Measurements from ENCODE around the gene NCAM1. TPM values are rescaled to one million over a fixed set of nuclear protein-coding genes. Genes with fewer than 3 reads are reported as not detected.

Gene NCAM1
- total RNA-seq, 1 donor from 2014 or later: 27.3 TPM

DNA sequence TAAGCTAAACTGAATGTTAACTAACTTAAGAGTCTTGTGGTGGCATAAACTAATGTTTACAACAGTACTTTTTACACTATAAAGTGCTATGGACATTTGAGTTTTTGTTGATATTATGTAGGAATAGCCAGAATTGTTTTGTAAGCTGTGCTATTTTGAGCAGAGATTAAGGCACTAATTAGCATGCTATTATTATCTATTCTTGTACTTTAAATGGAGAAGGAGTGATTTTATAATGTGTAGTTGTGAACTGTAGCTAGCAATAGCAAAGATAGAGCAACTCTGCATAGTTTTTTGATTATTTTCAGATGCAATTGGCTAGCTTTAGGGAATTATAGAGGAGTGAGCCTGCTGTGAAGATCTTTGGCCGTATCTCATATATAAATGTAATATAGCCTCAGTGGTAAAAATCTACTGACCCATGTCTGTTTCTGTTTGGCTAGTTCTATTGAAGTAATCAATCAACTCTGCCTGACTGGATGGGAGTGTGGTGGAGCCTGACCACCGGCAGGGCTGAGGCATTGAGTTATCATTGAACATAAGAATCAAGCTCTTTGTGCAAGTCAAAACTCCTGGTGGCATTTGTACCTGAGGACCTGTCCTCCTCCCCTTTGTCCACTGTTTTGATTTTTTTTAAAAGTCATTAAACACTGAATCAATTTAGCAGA is 34.3 kb downstream of the NCAM1 start:
- Mint-ChIP-seq H3K36me3 (ENCODE audit: insufficient read depth) (no peaks in the 10 kb centered on the region), H3K4me3 (ENCODE audit: low read depth) (no peak overlapping the region), H3K9me3 (ENCODE audit: low read depth) (peaks cover 5% of the 10 kb centered on the region), H3K4me1 (ENCODE audit: low read depth) (peaks cover 9% of the 10 kb centered on the region), H3K27ac (no peak overlapping the region), H3K27me3 (no peaks in the 10 kb centered on the region)
- TF ChIP-seq, protein P1, sequence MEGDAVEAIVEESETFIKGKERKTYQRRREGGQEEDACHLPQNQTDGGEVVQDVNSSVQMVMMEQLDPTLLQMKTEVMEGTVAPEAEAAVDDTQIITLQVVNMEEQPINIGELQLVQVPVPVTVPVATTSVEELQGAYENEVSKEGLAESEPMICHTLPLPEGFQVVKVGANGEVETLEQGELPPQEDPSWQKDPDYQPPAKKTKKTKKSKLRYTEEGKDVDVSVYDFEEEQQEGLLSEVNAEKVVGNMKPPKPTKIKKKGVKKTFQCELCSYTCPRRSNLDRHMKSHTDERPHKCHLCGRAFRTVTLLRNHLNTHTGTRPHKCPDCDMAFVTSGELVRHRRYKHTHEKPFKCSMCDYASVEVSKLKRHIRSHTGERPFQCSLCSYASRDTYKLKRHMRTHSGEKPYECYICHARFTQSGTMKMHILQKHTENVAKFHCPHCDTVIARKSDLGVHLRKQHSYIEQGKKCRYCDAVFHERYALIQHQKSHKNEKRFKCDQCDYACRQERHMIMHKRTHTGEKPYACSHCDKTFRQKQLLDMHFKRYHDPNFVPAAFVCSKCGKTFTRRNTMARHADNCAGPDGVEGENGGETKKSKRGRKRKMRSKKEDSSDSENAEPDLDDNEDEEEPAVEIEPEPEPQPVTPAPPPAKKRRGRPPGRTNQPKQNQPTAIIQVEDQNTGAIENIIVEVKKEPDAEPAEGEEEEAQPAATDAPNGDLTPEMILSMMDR (IDR thresholded peaks at IDR 0.05; ENCODE audit: unreplicated experiment): no peak
- no peak for DNase-seq (ENCODE audit: low spot score, unreplicated experiment)

DNA sequence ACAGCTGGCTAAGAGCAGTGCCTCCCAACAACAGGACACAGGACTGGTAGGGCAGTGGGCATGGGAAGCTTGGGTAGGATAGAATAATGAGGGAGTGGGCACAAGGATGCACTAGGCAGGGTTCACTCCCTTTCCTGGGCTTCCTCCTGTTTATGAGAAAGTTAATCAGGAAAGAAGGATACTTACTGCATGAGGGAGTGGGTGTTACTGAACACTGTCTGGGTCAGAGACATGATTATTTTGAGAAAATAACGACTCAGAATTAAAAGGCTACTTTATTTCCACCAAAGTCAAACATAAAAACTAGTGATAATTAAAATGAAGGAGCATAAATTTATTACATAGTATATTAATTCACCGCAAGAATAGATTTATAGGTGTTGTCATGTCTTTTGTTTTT is 35.8 kb downstream of the NCAM1 start:
- no peak overlapping the region for H3K4me3 Mint-ChIP-seq (ENCODE audit: low read depth)
- no peak overlapping the region for H3K27ac Mint-ChIP-seq
- H3K27me3 Mint-ChIP-seq: no peaks in the 10 kb centered on the region
- H3K36me3 Mint-ChIP-seq (ENCODE audit: insufficient read depth): no peaks in the 10 kb centered on the region
- H3K4me1 Mint-ChIP-seq (ENCODE audit: low read depth): peaks cover 7% of the 10 kb centered on the region
- H3K9me3 Mint-ChIP-seq (ENCODE audit: low read depth): peaks cover 5% of the 10 kb centered on the region
- TF ChIP-seq, protein P1 (IDR thresholded peaks at IDR 0.05; ENCODE audit: unreplicated experiment): no peak
- no peak for DNase-seq (ENCODE audit: low spot score, unreplicated experiment)

DNA sequence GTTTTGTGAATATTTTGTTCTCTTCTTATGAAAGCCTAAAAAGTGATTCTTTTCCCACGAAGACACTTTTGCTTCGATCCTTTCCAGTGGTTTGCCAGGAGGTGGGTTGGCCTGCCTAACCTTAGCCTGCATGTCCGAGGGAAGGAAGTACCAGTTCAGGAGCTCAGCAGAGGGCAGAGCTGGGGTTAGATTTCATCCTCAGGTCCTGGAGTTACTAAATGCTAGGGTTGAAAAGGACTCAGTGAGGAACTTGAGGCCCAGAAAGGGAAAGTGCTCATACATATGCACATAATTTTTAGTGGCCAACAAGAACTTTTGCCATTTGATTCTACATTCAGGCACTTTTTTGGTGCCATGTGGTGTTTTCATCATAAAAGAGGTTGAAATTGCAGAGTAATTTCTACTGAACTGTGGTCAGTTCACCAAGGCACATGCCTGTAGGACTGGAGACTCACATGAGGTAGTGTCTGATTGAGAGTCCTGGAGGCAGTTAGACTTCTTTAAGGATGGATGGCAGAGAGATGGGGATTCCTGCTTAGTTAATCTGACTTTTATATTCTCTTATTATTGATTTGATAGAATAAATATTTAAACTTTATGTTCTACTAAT is 36.7 kb downstream of the NCAM1 start:
- Mint-ChIP-seq H3K9me3 (ENCODE audit: low read depth) (peaks cover 3% of the 10 kb centered on the region), H3K36me3 (ENCODE audit: insufficient read depth) (no peaks in the 10 kb centered on the region), H3K4me3 (ENCODE audit: low read depth) (no peak overlapping the region), H3K27ac (no peak overlapping the region), H3K4me1 (ENCODE audit: low read depth) (peaks cover 7% of the 10 kb centered on the region), H3K27me3 (no peaks in the 10 kb centered on the region)
- TF ChIP-seq, protein P1 (IDR thresholded peaks at IDR 0.05; ENCODE audit: unreplicated experiment): no peak
- no peak for DNase-seq (ENCODE audit: low spot score, unreplicated experiment)

DNA sequence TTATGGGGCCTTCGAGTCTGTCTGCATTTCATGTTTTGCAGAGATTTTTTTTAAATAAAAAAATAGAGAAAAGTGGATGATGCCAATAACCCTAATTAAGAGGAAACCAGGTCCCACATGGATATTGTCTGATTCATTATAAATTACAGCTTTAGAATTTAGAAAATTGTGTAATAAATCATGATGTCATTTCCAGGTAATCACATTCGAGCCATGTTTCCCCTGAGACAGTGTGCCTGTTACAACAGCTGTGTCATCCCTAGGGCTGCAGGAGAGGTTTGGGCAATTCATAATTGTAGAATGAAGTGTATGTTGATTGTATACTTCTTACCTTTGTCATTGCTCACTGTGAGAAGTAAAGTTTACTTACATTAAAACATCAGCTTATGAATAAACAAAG is 38.3 kb downstream of the NCAM1 start:
- no peak overlapping the region for H3K27ac Mint-ChIP-seq
- DNase-seq (ENCODE audit: low spot score, unreplicated experiment): no peak
- peaks cover 5% of the 10 kb centered on the region for H3K27me3 Mint-ChIP-seq
- H3K4me1 Mint-ChIP-seq (ENCODE audit: low read depth): peaks cover 7% of the 10 kb centered on the region
- no peak overlapping the region for H3K4me3 Mint-ChIP-seq (ENCODE audit: low read depth)
- H3K36me3 Mint-ChIP-seq (ENCODE audit: insufficient read depth): no peaks in the 10 kb centered on the region
- no peaks in the 10 kb centered on the region for H3K9me3 Mint-ChIP-seq (ENCODE audit: low read depth)
- TF ChIP-seq, protein P1 (IDR thresholded peaks at IDR 0.05; ENCODE audit: unreplicated experiment): no peak

DNA sequence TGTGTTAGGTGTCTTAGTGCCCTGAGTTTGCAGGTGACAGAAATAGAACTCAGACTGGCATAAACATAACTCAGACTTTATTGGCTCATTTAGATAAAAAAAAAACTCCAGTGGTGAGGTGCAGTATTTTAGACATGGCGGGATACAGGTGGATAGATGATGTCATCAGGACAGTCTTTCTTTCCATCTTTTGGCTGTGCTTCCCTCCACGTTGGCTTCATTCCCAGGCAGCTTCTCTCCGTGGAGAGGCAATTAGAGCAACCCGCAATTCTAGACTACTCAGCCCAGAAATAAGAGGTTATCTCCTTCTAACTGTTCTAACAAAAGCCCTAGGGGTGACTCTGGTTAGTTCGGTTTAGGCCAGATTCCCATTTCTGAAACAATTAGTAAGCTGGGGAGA is 40.5 kb downstream of the NCAM1 start:
- Mint-ChIP-seq H3K4me3 (ENCODE audit: low read depth) (no peak overlapping the region), H3K27me3 (peaks cover 5% of the 10 kb centered on the region), H3K27ac (no peak overlapping the region), H3K4me1 (ENCODE audit: low read depth) (no peaks in the 10 kb centered on the region), H3K36me3 (ENCODE audit: insufficient read depth) (peaks cover 2% of the 10 kb centered on the region), H3K9me3 (ENCODE audit: low read depth) (peaks cover 5% of the 10 kb centered on the region)
- DNase-seq (ENCODE audit: low spot score, unreplicated experiment): no peak
- TF ChIP-seq, protein P1 (IDR thresholded peaks at IDR 0.05; ENCODE audit: unreplicated experiment): no peak

Measured in progenitor cell of endocrine pancreas (in vitro differentiated cells).